Upper lobe of right lung (tissue), 1 donor: ENCODE results near the gene NAA50. TPM values are rescaled to one million over a fixed set of nuclear protein-coding genes. Genes with fewer than 3 reads are reported as not detected.

Source experiments
- ATAC-seq: fragments of 200-7000 bp; cut with Tn5 transposase; one replicate; pipeline ENCODE4 v1.9.1; 2020; ENCODE audit warnings: mild to moderate bottlenecking, moderate library complexity
- DNase-seq: peaks from one replicate; pipeline ENCODE4 v3.0.0-alpha.2; 2020
- H3K27ac ChIP-seq: fragments of 200-600 bp; one replicate; pipeline ENCODE4 v1.8.0; 2022
- H3K27me3 ChIP-seq: fragments of 200-600 bp; one replicate; pipeline ENCODE4 v1.8.0; 2022; ENCODE audit warnings: mild to moderate bottlenecking
- H3K36me3 ChIP-seq: fragments of 200-600 bp; one replicate; pipeline ENCODE4 v1.8.0; 2022
- H3K4me1 ChIP-seq: fragments of 200-600 bp; one replicate; pipeline ENCODE4 v1.8.0; 2022
- H3K4me3 ChIP-seq: fragments of 200-600 bp; one replicate; pipeline ENCODE4 v1.8.0; 2022; ENCODE audit warnings: mild to moderate bottlenecking
- H3K9me3 ChIP-seq: fragments of 200-600 bp; one replicate; pipeline ENCODE4 v1.8.0; 2022
- CTCF ChIP-seq: fragments of 200-600 bp; IDR thresholded peaks from one replicate; pipeline ENCODE4 v1.8.0; 2022; ENCODE audit warnings: antibody characterized with exemption
- intact Hi-C: fragments of 100-400 bp; cut with DNase I; formaldehyde crosslinking; loops from one replicate; pipeline ENCODE4 v1.11.0; 2022
- total RNA-seq: library from RNA; stranded (reverse); fragmentation: NEBNext Ultra II Directional; extraction: Animal tissue kit (Norgen Biotek cat#: 25700); gene quantifications from one replicate; pipeline ENCODE4 v1.2.1, GENCODE V29; 2021
- donor health status: DM: no; HTN: yes; CAD: no; lungs with severe emphysema.

Gene NAA50
- total RNA-seq, 1 donor from 2014 or later: 90.0 TPM

GRCh38 chr3:113764698-113765097 is 18.6 kb upstream of the NAA50 start:
- DNase-seq (no peak), ATAC-seq (no peak)
- Histone ChIP-seq H3K9me3 (no peaks in the 10 kb centered on the region), H3K27ac (no peak overlapping the region), H3K4me1 (no peaks in the 10 kb centered on the region), H3K36me3 (no peaks in the 10 kb centered on the region), H3K4me3 (no peak overlapping the region), H3K27me3 (no peaks in the 10 kb centered on the region)
- no peak for TF ChIP-seq CTCF
- intact Hi-C loops: no loop called here

- no peaks in the 10 kb centered on the region for H3K27me3 ChIP-seq
- no peaks in the 10 kb centered on the region for H3K9me3 ChIP-seq
- TF ChIP-seq CTCF: no peak
- H3K27ac ChIP-seq: no peak overlapping the region
- ATAC-seq: no peak
- no peaks in the 10 kb centered on the region for H3K4me1 ChIP-seq
- H3K36me3 ChIP-seq: no peaks in the 10 kb centered on the region
- intact Hi-C loops: no loop called here
- H3K4me3 ChIP-seq: no peak overlapping the region
- no peak for DNase-seq
Observed at GRCh38 chr3:113758389-113759024, 12.5 kb upstream of the NAA50 start.

GRCh38 chr3:113754494-113755159 is 8.6 kb upstream of the NAA50 start:
- H3K9me3 ChIP-seq: no peaks in the 10 kb centered on the region
- no peak overlapping the region for H3K27ac ChIP-seq
- DNase-seq: no peak
- no peaks in the 10 kb centered on the region for H3K27me3 ChIP-seq
- no peaks in the 10 kb centered on the region for H3K4me1 ChIP-seq
- ATAC-seq: peak; percentile 41
- H3K36me3 ChIP-seq: no peaks in the 10 kb centered on the region
- intact Hi-C loops: no loop called here
- H3K4me3 ChIP-seq: no peak overlapping the region
- TF ChIP-seq CTCF: no peak

GRCh38 chr3:113753376-113753985 is 7.4 kb upstream of the NAA50 start:
- no peak for TF ChIP-seq CTCF
- no peak for DNase-seq
- no peak overlapping the region for H3K4me3 ChIP-seq
- no peak overlapping the region for H3K27ac ChIP-seq
- peaks cover 5% of the 10 kb centered on the region for H3K4me1 ChIP-seq
- H3K36me3 ChIP-seq: no peaks in the 10 kb centered on the region
- no peaks in the 10 kb centered on the region for H3K9me3 ChIP-seq
- no peak for ATAC-seq
- H3K27me3 ChIP-seq: no peaks in the 10 kb centered on the region
- intact Hi-C loops: no loop called here

- ATAC-seq: no peak
- H3K4me1 ChIP-seq: peaks cover 17% of the 10 kb centered on the region
- TF ChIP-seq CTCF: no peak
Observed at GRCh38 chr3:113751141-113751540, 5.1 kb upstream of the NAA50 start.

More at GRCh38 chr3:113751141-113751540, 5.1 kb upstream of the NAA50 start:
- no peaks in the 10 kb centered on the region for H3K36me3 ChIP-seq
- H3K27ac ChIP-seq: no peak overlapping the region
- H3K9me3 ChIP-seq: no peaks in the 10 kb centered on the region
- intact Hi-C loops: no loop called here
- DNase-seq: no peak
- H3K4me3 ChIP-seq: no peak overlapping the region
- H3K27me3 ChIP-seq: no peaks in the 10 kb centered on the region
